ENCODE measurements around the gene GRAMD1B.
A peak's percentile ranks its signal among the peaks of the same experiment; 100 is the strongest.
"Not testable (repeated sequence)": the region's sequence is repeated elsewhere in the genome, so short reads cannot be mapped to it uniquely, and the experiment has no call there.

The GRAMD1B gene

GRCh38 chr11:123641495-123641840 lies 211.4 kb downstream of the GRAMD1B start:
- DNase-seq (ENCODE audit: low spot score), result no peak

DNA sequence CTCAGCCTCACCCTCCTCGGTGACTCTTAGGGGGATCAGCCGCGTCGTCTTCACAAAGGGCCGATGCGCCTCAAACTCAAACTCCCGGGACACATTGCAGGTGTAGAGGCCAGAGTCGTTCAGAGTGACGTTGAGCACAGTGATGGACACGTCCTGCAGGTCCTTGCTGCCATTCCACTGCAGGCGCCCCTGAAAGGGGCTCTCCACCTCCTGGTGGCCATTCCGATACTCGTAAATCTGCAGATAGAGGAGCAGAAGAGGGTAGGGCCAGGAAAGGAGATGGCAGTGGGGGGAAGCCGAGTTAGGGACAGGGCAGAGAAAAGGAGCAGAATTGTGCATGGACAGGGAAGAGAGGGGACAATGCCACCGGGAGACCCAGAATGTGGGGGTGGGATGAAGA lies 212.4 kb downstream of the GRAMD1B start:
- no peak for DNase-seq (ENCODE audit: low spot score)

DNA sequence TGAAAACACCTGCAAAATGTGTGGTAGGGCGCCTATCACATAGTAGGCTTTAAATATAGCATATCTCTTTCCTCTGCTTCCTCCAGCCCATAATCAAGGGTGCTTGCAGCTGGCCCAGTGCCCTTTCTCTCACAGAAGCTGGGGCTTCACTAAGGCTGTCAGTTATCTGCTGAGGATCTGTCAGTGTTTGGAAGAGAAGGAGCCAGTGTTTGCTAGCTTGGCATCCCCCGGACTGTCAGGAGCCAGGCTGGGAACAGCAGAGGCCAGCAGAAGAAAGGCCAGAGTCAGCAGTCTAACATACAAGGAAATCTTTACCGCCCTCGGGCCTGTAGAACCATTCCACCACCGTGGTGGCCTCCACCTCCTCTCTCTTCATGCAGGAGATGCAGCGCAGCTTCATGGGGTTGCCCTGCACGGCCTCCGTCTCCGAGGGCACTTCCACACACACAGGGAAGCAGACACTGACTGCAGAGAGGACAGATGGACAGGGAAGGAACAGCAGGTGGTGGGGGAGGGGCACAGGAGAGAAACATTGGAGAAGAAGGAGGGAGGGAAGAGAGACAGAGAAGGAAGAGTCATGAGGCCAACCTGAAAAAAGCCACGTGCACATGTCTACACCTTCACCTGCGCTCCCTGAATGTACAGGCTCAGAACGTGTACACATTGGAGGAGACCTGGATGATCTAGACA lies 215.4 kb downstream of the GRAMD1B start:
- DNase-seq (ENCODE audit: low spot score), result no peak

- no peak for DNase-seq (ENCODE audit: low spot score)
Measured at GRCh38 chr11:123650901-123651300, 220.8 kb downstream of the GRAMD1B start.

DNA sequence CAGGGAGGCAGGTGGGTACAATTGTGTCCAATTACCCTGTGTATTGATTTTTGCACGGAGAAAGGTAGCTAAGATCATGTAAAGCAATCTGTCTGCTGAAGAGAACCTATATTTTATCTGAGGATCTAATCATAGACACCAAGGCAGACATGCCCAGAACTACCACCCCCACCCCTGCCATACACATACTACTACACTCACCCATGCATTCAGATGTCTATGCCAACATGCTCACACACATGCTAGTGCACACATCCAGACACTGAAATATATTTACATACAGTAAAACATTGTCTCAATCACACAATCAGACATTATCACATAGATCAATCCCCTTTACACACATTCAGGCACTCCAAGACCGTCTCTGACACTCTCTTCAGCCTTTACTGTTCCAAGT lies 222.5 kb downstream of the GRAMD1B start:
- DNase-seq (ENCODE audit: low spot score), result no peak

GRCh38 chr11:123653483-123653826 lies 223.4 kb downstream of the GRAMD1B start:
- no peak for DNase-seq (ENCODE audit: low spot score)

GRCh38 chr11:123653827-123654565 lies 223.9 kb downstream of the GRAMD1B start:
- DNase-seq (ENCODE audit: low spot score), result no peak

DNA sequence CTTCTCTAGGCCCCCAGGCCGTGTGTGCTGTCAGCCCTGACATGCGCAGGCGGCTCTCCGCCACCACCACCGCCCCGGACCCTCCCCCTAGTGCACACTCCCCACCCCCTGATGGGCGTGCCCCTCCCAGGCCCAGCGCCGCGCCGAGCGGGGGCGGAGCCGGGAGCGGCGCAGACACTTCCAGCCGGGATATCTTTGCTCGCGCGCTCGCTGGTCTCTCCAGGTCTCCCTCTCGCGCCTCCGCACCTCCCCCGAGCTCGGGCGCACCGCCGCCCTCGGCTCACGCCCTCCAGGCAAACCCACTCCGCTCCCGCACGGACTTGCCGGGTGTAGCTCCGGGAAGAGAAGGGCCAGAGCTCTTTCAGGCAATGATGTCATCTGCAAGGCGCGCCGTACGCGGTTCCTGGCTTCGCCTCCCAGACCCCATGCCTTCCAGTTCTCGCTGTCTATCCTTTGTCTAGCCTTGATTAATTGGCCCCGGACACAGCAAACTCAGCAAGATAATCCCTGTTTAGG lies 224.6 kb downstream of the GRAMD1B start, which contains the start of gene SCN3B:
Gene SCN3B (minus strand): TSS at position 59 of the 516 bp plus-strand sequence. CDS start 823 bp downstream, outside the sequence.
- DNase-seq (ENCODE audit: low spot score), result peak; percentile 61

GRCh38 chr11:123659311-123659710 lies 229.2 kb downstream of the GRAMD1B start:
- no peak for DNase-seq (ENCODE audit: low spot score)

- not testable (repeated sequence) for DNase-seq (ENCODE audit: low spot score)
Measured at GRCh38 chr11:123659965-123660364, 229.9 kb downstream of the GRAMD1B start.

DNA sequence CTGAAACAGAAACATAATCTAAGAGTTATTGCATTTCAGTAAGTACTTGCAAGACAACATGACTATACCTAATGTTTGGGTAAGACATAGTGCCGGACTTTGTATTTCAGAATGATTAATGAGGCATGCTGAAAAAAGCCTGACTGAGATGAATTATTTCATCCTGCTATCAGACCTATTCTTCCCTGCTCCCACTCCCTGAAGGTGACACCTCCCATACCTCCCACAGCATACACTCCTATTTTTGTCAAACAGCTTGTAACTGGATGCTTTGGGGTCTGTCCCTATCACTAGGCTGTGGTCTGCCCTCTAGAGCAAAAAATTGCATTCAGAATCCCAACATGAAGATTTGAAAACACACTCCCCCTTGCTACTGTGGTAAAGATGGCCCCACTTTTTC lies 235.2 kb downstream of the GRAMD1B start:
- DNase-seq (ENCODE audit: low spot score), result no peak

- DNase-seq (ENCODE audit: low spot score), result no peak
Measured at GRCh38 chr11:123670081-123670480, 240.0 kb downstream of the GRAMD1B start.

GRCh38 chr11:123671534-123671933 lies 241.5 kb downstream of the GRAMD1B start:
- no peak for DNase-seq (ENCODE audit: low spot score)

DNA sequence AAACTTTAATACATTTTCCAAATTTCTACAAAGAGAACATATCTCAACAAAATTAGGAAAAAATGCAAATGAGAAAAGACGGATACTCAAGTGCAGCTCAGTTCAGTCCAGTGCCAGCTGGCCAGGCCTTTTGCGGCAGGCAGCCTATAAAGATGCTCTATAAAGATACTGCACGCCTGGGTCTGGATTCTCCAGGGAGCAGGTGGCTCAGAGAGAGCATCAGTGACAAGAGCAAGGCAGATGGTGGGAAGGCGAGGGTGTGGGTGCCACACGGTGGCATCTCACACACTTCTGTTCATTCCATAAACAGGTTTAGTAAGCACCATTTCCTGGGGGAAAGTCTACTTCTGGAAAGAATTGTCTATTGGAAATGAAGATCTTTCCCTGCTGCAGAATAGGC lies 242.5 kb downstream of the GRAMD1B start:
- no peak for DNase-seq (ENCODE audit: low spot score)

DNA sequence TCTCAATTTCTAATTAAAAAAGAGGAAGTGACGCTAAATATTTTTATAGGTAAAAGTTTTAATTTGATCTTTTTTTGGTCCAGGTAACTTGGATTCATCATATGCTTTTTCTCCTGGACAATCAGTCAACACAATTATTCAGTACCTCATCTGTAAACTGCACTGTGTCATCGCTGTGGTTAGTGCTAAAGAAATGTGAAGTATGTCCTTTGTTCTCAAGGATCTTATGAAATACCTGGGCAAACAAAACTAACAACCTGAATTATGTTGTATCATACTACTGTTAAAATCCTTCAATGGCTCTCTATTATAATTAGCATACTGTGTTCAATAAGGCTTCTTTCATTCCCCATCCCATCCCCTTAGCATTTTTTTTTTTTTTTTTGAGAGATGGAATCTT lies 244.2 kb downstream of the GRAMD1B start:
- no peak for DNase-seq (ENCODE audit: low spot score)
